SH-SY5Y (cell line): Measurements from ENCODE around the gene TBX2.
A peak's percentile ranks its signal among the peaks of the same experiment; 100 is the strongest.

Experiments used
- GATA2 ChIP-seq: IDR thresholded peaks from 2 replicates; pipeline ENCODE4 v1.6.1; 2011; ENCODE audit warnings: mild to moderate bottlenecking, low read depth, low read length
- GATA3 ChIP-seq: IDR thresholded peaks from 2 replicates; pipeline ENCODE4 v1.6.1; 2011; ENCODE audit warnings: low read depth, mild to moderate bottlenecking, low read length, moderate library complexity

Gene TBX2

DNA sequence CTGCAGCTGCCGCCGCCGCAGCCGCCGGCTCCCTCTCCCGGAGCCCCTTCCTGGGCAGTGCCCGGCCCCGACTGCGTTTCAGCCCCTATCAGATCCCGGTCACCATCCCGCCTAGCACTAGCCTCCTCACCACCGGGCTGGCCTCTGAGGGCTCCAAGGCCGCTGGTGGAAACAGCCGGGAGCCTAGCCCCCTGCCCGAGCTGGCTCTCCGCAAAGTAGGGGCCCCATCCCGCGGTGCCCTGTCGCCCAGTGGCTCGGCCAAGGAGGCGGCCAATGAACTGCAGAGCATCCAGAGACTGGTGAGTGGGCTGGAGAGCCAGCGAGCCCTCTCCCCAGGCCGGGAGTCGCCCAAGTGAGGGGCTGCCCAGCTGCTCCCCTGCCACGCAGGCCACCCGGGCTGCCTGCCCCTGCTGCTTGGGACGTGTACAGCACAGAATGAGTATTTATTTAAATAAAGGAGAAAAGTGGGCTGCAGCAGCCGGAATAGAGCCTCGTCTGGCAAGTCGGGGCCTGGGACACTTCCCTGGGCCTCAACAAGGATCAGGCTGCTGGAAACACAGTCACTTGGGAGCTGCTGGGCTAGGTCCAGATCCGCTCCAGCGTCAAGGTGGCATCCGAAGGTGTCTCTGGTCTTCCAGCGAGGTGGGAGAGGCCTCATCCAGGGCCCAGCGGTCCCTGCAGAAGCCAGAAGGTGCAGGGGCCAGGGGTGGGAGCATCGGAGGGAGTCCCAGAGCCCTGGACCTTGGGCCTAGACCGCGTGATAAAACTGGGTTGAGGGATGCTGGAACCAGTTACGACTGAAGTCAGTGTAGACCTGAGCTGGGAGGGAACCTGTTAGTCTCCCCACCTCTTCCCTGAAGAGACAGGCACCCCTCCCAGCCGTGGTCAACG lies 8.8 kb downstream of the TBX2 start:
- no peak for TF ChIP-seq GATA3
- no peak for TF ChIP-seq GATA2

DNA sequence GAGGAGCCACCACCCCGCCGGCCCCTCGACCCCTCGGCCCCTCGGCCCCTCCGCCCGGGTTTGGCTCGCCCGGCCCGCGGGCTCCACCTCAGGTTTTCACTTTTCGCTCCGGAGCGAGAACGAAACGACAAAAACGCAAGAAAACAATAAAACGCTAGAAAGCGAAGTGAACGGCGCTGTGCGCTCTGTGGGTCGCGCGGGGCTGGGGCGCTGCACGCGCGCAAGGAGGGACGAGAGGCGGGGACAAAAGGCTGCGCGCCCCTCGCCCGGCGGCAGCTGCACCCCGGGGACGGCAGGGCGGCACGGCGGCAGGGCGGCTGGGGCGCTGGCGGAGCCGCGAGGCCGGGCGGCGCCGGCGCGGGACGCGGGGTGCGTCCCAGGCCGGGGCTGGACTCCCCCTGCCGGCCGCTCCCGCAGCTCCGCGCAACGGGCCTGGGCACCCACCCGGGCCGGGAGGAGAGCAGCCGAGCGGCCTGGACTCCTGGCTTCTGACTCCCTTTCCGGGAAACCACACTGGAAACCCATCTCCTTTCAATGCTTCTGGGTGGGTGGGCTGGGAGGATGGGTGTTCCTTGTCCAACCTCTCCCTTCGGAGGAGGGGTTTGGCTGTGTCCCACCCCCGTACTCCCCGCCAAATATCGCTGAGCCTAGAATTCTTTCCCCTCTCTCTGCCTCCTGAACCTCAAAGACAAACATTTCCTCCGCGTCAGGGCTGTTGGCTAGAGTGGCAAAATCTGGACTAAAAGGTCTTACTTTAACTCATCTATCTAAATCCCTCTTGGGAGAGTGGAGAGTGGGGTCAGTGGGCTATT lies 9.9 kb downstream of the TBX2 start:
- no peak for TF ChIP-seq GATA3
- TF ChIP-seq GATA2, result no peak

DNA sequence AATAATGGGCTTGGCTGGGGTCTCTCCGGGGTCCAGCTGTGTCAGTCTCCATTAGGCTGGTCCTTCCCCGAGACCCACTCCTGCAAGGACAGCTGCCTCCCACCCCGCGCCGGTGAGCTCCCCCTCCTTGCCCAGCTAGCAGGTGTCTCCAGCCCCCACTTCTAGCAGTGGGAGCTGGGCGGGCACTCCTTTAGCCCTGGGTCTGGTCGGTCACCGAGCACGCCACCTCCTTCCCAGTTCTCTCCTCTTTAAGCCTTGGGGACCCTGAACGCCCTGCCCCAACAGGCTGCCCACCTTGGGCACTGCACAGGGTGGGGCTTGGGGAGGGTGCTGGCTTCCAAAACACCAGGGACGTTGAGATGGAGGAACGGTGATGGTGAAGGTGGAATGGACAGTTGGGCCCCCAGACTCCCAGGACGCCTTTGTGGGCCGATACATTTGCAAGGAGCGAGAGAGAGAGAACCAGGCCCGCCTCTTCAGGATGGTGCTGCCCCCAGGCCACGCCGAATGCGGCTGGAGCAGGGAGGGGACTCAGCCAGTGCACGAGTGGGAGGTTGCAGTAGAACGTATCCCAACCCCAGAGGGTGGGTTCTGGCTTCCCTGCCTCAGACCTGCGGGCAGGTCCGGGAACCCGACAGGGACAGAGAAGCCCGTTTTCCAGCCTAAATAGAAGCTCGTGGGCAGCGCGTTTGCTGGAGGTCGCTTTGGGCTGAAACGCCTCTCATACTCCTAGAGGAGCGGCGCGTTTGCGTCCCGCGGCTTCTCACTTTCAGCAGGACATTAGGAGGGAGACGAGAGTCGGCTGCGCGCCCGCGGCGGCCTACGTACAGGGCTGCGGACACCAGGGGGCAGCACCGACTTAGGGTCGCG lies 10.7 kb downstream of the TBX2 start:
- TF ChIP-seq GATA2 (no peak), GATA3 (no peak)

DNA sequence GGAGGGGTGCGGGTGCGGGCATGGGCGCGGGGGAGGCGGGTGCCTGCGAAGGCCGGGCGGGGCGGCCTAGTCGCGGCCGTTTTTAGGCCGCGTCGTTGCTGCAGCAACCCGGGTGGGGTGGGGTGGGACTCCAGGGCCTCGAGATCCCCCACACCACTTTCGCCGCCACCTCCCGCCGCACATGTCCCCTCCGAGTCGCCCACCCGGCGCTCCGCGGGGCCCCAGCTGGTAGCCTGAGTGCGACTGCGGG lies 11.3 kb downstream of the TBX2 start:
- no peak for TF ChIP-seq GATA2
- no peak for TF ChIP-seq GATA3

DNA sequence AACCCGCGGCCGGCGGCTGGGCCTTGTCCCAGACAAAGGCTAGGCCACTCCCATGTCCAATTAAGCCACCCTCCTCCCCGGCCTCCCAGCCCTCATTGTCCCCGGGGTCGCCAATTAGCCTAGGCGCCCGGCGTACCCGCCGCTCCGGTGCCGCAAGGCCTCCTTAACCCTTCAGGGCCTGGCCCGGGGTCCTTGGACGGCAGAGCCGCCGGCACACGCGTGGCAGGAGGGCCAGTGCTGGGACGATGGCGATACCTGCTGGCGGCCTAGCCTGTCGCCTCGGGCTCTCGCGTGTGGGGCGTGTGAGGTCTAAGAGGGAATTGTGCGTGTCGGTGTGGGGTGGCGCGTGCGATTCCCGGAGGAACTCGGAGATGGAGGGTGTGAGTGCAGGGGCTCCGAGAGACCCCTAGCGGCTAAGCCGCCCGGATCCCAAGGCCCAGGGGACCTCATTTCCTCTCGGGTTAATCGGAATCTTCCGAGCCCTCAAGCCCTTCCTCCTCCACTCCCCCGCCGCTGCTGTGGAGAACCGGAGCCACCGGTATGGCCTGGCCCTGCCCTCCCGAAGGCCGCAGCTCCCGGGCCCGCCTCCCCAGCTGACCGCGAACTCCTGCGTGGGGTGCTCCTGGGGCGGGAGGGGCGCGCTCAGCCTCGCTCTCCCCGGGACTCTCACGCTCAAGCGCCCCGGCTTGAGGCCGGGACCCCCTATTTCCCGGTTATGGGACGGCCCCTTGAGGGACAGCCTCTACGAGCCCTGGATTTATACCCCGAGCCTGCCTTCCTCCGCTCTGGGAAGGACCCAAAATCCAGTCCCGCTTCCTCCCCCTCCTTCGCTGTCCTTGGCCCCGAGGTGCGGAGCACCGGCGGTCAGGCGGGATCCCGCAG lies 11.9 kb downstream of the TBX2 start:
- TF ChIP-seq GATA2, result no peak
- TF ChIP-seq GATA3, result no peak

DNA sequence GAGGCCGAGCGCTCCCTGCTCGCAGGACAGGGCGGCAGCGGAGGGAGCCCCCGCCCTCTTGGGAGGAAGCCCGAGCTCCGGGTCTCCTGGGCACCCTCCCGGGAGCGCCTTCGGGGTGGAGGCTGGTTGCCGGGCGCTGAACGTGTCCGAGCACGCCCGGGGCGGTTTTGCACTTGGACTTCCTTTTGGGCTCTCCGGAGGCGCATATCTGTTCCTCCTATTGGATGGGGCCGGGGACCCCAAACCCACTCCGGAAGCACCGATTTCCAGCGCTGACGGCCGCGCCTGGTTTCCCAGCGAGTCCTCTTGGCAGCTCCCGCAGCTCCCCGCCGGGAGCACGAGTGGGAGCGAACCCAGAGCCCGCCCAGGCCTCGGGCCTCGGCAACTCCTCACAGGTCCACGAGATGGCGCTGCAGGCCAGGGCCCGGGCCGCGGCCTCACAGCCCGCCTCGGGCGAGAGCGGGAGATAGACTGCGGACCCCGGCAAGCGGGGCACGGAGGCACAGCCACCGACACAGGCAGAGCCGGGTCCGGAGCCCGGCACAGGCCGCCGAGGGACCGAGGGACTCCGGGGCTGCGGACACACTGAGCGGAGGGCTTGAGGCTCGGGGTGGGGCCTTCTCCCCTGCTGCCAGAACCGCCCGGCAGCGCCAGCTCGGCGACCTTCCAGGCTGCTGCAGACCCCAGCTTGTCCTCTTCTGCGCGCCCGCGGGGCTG lies 12.7 kb downstream of the TBX2 start:
- TF ChIP-seq GATA3 (no peak), GATA2 (peak; percentile 50; the same call in 1 of the 2 replicates)

DNA sequence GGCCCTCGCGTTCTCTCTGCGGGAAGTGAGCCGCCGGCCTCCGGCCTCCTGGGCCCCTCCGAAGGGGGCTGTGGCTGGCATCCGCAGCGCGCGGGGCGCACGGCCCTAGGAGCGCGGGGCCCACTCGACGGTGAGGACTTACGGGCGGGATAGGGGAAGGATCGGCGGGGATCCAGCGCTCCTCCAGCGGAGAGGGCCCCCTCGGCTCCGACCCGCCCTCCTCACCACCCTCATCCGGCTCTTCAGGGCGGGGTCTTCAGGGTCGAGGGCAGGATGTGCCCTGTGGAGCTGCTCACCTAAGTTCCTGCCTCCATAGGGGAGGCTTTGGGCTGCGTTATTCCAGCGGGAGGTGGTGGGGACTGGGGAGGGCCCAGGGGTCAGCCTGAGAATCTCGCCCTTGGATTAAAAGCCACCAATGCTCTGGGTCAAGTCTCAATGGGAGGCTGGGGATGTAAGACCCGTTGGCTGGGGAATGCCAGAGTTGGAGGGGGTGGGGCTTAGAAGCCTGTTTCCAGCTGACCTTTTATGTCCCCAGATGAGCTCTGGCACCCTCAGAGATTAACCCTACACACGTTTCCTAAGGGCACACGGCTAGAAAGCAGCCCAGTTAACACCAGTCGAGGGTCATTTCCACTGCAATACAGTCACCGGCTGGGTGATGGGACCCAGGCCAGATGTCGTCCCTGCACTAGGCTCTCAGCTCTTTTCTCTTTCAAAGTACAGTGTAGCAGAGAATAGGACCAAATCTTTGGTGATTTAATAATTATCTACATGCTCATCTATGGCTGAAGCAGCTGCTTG lies 13.4 kb downstream of the TBX2 start:
- peak; percentile 73 for TF ChIP-seq GATA2
- TF ChIP-seq GATA3, result no peak

DNA sequence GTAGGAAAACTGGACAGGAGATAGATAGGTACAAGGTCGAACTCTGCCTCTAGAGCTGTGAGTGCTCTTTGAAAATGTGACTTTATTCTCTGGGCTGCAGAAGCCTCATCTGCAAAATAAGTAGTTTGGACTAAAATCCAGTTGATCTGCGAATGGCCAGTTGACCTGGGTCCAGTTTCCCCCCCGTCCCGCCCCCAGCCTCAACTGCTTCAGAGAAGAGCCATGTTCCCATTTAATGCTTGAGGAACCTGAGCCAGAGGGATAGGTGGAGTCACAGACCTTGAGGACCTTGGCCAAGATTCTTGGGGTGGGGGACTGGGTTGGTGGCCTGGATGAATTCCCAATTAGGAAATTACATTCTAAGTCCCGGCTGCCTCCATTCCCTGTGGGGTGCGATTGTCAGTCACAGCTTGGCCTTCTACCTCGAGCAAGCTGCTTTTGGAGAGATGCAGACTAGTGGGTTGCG lies 14.1 kb downstream of the TBX2 start:
- TF ChIP-seq GATA3 (no peak), GATA2 (no peak)

DNA sequence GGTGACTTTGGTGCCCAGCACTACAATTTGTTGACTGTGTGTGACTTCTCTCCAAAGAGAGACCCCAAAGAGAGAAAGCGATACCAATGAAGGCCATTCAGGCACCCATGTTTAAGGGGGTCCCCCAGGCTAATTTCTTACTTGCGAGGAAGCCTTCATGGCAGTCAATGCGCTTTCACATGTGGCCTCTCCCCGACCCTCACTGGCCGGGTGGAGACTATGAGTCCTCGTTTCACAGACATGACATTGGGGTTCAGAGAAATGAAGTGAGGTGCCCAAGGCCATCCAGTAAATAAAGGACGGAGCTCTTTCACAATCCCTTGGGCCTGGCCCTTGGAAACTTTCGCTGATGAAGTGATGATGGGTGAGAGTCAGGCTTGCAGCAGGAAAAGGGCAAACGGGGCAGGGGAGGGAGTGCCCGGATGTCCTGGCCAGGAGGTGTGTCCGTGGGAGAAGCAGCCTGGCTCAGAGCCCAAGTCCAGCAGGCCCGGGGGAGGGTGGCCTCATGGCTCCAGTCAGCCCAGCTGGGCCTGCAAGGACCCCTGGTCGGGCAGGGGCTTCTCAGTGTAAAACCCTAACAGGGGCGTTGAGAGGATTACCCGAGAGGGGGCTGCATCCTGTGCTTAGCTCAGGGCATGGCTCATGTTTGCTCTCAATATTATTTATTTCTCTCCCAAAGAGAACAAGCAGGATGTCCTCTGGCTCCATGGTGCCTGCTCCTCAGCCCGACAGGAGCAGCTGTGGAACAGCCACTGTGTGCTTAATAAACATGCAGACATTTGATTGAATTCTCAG lies 14.7 kb downstream of the TBX2 start:
- TF ChIP-seq GATA3, result no peak
- no peak for TF ChIP-seq GATA2

DNA sequence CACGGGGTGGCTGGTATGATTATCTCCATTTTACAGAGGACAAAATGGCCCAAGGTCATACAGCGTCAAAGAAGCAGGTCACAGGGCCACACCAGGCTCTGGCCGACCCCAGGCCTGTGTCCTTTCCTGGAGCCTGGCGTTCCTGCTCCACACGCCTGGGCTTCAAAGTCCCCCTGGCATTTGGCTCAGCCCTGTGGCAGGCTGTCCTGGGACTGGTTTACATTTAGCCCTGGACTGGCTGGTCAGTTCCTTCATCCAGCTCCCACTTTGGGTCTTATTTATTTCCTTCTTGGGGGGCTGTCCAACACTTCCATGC lies 15.3 kb downstream of the TBX2 start:
- TF ChIP-seq GATA2, result no peak
- no peak for TF ChIP-seq GATA3
